NCI-H2081 (cell line): ENCODE results near the gene PAX3.

Experiments used
- DNase-seq, 2 experiments: peaks; one replicate each; lab custom pipeline; 2025; lab: John Stamatoyannopoulos, UW

The PAX3 gene

GRCh38 chr2:222298311-222299150, at the start of gene PAX3:
PAX3 (minus strand) TSS chr2:222298998; CDS start chr2:222298615, 383 bp downstream.
- DNase-seq = peak; percentile 76 to 85

- no peak for DNase-seq
Observed at GRCh38 chr2:222341331-222341730, 42.5 kb upstream of the PAX3 start.

- DNase-seq = no peak
Observed at GRCh38 chr2:222338374-222338773, 39.6 kb upstream of the PAX3 start.

- no peak for DNase-seq
Observed at GRCh38 chr2:222336931-222337330, 38.1 kb upstream of the PAX3 start.

- DNase-seq = no peak
Observed at GRCh38 chr2:222336442-222336841, 37.6 kb upstream of the PAX3 start.

- DNase-seq = no peak
Observed at GRCh38 chr2:222334914-222335313, 36.1 kb upstream of the PAX3 start.

- DNase-seq = no peak
Observed at GRCh38 chr2:222333397-222333796, 34.6 kb upstream of the PAX3 start.

GRCh38 chr2:222332116-222332515, 33.3 kb upstream of the PAX3 start:
- DNase-seq = no peak

- DNase-seq = no peak
Observed at GRCh38 chr2:222330910-222331309, 32.1 kb upstream of the PAX3 start.

- DNase-seq = no peak
Observed at GRCh38 chr2:222322236-222322635, 23.4 kb upstream of the PAX3 start.

- DNase-seq = peak; percentile 17 to 54
Observed at GRCh38 chr2:222320436-222321395, 21.9 kb upstream of the PAX3 start.

- peak; percentile 79 to 85 for DNase-seq
Observed at GRCh38 chr2:222319586-222320435, 21.0 kb upstream of the PAX3 start.

GRCh38 chr2:222318712-222319585, 20.2 kb upstream of the PAX3 start:
- DNase-seq = peak; percentile 30 to 59

- peak; percentile 76 to 91 for DNase-seq
Observed at GRCh38 chr2:222318026-222318711, 19.4 kb upstream of the PAX3 start.

- DNase-seq = peak in 1 of 2 experiments; percentile 0
Observed at GRCh38 chr2:222315443-222316121, 16.8 kb upstream of the PAX3 start.

- DNase-seq = no peak
Observed at GRCh38 chr2:222313816-222314215, 15.0 kb upstream of the PAX3 start.

- DNase-seq = no peak
Observed at GRCh38 chr2:222311978-222312738, 13.4 kb upstream of the PAX3 start.

- DNase-seq = no peak
Observed at GRCh38 chr2:222311319-222311977, 12.7 kb upstream of the PAX3 start.
